VCaP (cell line): Measurements from ENCODE around the gene SLC39A11.

ENCODE experiments used
- H3K27ac ChIP-seq: fragments of 450-650 bp; 2 replicates; pipeline ENCODE4 v1.5.1; 2017
- CTCF ChIP-seq: fragments of 450-650 bp; conservative IDR thresholded peaks from 2 replicates; pipeline ENCODE4 v1.5.1; 2017; ENCODE audit warnings: mild to moderate bottlenecking, moderate library complexity

The SLC39A11 gene

GRCh38 chr17:72811976-72812687 lies 280.4 kb downstream of the SLC39A11 start:
- no peak overlapping the region for H3K27ac ChIP-seq

DNA sequence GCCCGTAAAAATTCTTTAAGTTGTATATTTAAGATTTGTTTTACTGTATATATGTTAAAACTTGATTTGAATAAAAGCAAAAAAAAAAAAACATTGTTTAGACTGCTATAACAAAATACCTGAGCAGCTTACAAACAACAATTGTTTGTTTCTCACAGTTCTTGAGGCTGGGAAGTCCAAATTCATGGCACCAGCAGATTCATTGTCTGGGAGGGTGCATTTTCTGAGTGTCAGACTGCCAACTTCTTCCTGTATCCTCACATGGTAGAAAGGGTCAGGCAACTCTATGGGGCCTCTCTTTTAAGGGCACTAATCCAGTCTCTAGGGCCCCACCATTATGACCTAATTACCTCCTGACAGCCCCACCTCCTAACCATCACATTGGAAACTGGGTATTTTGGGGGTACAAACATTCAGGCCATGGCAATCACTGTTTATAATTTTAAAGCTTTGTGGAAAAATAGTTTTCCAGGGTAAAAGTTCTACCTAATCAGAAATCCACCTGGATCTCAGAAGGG lies 281.4 kb downstream of the SLC39A11 start:
- TF ChIP-seq CTCF: no peak
- no peak overlapping the region for H3K27ac ChIP-seq

More at GRCh38 chr17:72811976-72812687, 280.4 kb downstream of the SLC39A11 start:
- no peak for TF ChIP-seq CTCF

GRCh38 chr17:72806011-72806410 lies 286.5 kb downstream of the SLC39A11 start:
- no peak overlapping the region for H3K27ac ChIP-seq
- no peak for TF ChIP-seq CTCF

- no peak overlapping the region for H3K27ac ChIP-seq
- no peak for TF ChIP-seq CTCF
Observed at GRCh38 chr17:72804949-72805707, 287.4 kb downstream of the SLC39A11 start.

DNA sequence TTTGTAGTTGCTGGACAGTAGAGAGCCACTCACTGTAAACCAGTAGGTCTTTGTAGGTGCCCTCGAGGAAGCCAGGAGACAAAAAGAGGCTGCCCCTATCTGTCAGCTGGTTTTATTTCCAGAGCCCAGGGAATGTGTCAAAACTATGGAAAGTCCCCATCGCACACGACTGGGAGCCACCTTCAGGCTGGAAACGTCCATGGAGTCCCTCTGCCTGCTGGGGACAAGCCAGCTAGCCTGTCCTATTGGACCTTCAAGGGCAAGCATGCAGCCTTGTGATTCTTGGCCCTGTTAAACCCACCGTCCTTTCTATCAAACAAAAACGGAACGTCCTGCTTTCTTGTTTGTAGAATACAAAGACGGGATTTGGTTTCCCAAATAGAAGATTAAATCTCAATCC lies 289.8 kb downstream of the SLC39A11 start:
- H3K27ac ChIP-seq: no peak overlapping the region
- TF ChIP-seq CTCF: no peak

GRCh38 chr17:72797142-72797541 lies 295.3 kb downstream of the SLC39A11 start:
- no peak for TF ChIP-seq CTCF
- no peak overlapping the region for H3K27ac ChIP-seq

DNA sequence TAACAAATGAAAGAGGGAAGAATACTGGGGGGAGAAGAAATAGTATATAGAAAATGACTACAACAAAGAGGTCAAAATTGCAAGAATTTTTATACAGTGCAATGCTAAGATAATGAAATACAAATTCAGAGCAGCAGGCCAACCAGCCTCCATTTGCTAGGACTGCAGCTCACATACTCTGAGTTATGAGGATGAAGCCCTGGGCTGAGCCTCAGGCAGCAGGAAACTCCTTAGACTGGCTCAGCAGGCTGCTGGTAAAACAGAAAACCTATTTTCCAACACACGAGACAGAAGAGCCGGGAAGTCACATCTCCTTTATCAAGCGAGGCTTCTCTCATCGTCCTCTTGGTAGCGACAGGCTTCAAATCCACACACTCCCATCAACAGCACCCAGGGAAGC lies 296.5 kb downstream of the SLC39A11 start:
- no peak overlapping the region for H3K27ac ChIP-seq
- TF ChIP-seq CTCF: no peak
